ENCODE results near the gene ADCY10.
"Not testable (repeated sequence)": the region's sequence is repeated elsewhere in the genome, so short reads cannot be mapped to it uniquely, and the experiment has no call there.

The ADCY10 gene

DNA sequence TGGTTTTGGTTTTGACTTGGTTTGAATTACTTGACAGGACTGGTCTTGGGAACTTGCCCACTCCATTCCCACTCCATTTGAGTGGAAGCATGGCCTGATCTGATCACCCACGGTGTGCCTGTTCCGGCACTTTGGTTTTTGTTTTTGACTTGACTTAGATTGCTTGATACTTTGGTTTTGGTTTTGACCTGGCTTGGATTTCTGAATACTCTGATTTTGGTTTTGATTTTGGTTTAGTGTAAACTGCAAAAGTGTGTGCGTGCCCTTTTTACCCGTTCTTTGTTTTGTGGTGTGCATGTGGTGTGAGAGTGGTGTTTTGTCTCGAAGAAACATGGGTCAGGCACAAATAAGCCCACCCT is 50.0 kb downstream of the ADCY10 start:
- H3K27ac Mint-ChIP-seq = no peak overlapping the region
- H3K36me3 Mint-ChIP-seq (ENCODE audit: low read depth) = no peaks in the 10 kb centered on the region
- no peaks in the 10 kb centered on the region for H3K27me3 Mint-ChIP-seq
- H3K9me3 Mint-ChIP-seq = no peaks in the 10 kb centered on the region
- no peaks in the 10 kb centered on the region for H3K4me1 Mint-ChIP-seq (ENCODE audit: low read depth)
- no peak overlapping the region for H3K4me3 Mint-ChIP-seq

- H3K9me3 Mint-ChIP-seq; H3K27ac Mint-ChIP-seq; H3K36me3 Mint-ChIP-seq (ENCODE audit: low read depth); H3K4me3 Mint-ChIP-seq; H3K27me3 Mint-ChIP-seq; H3K4me1 Mint-ChIP-seq (ENCODE audit: low read depth): not testable (repeated sequence)
Measured at GRCh38 chr1:167863191-167863920, 50.6 kb downstream of the ADCY10 start.

DNA sequence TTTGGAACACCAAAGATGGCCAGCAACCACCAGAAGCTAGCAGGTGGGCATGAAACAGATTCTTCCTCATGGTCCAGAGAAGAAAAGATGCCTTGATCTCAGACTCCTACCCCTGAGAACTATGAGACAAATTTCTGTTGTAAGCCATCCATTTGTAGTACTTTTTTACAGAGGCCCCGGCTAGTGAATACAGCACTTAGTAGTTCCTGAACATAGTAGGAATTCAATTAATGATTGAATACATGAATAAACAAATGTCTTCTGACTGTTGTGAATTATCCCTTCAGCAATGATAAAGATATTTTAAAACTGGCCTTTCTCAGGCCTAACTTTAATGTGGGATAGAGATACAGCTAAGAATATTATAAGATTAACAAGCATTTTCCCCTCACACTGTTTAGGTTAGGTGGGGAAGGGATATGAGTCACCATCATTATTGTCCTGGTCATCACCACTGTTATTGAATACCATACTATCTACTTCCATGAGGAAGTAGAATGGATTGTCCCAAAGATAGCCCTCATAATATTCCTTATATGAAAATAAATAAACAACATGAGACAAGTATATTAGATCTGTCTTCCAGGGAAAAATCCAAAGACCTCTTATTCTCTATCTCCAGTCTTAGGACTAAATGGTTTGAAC is 51.4 kb downstream of the ADCY10 start:
- Mint-ChIP-seq H3K27ac (no peak overlapping the region), H3K36me3 (ENCODE audit: low read depth) (no peaks in the 10 kb centered on the region), H3K4me3 (no peak overlapping the region), H3K27me3 (no peaks in the 10 kb centered on the region), H3K4me1 (ENCODE audit: low read depth) (no peaks in the 10 kb centered on the region), H3K9me3 (no peaks in the 10 kb centered on the region)

- Mint-ChIP-seq H3K36me3 (ENCODE audit: low read depth) (no peaks in the 10 kb centered on the region), H3K4me3 (no peak overlapping the region), H3K9me3 (no peaks in the 10 kb centered on the region), H3K27ac (no peak overlapping the region), H3K27me3 (no peaks in the 10 kb centered on the region), H3K4me1 (ENCODE audit: low read depth) (no peaks in the 10 kb centered on the region)
Measured at GRCh38 chr1:167861664-167862381, 52.1 kb downstream of the ADCY10 start.

DNA sequence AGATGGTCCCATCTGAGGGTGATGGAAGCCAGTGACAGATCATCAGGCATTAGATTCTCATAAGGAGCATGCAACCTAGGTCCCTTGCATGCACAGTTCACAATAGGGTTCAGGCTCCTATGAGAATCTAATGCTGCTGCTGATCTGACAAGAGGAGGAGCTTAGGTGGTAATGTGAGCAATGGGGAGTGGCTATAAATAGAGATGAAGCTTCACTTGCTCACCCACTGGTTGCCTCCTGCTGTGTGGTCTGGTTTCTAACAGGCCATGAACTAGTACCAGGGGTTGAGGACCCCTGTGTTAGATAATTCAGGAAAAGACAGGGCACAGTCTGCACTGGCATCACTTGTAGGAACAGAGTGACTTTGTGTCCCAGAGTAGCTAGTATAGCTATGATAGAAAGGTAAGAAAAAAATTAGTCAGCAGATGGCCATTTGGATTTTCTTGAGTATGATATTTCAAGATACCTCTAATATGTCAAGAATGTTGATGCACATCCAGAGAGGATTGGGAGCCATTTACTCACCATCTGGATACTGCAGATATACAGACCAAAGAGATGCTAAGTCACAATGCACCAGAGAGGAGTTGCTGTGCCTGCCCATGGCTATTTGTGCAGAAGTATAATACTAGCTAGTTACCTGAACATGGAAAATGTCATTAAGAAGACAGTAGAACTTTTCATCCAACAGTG is 53.6 kb downstream of the ADCY10 start:
- no peaks in the 10 kb centered on the region for H3K4me1 Mint-ChIP-seq (ENCODE audit: low read depth)
- no peaks in the 10 kb centered on the region for H3K36me3 Mint-ChIP-seq (ENCODE audit: low read depth)
- no peaks in the 10 kb centered on the region for H3K9me3 Mint-ChIP-seq
- no peaks in the 10 kb centered on the region for H3K27me3 Mint-ChIP-seq
- H3K27ac Mint-ChIP-seq = no peak overlapping the region
- no peak overlapping the region for H3K4me3 Mint-ChIP-seq

DNA sequence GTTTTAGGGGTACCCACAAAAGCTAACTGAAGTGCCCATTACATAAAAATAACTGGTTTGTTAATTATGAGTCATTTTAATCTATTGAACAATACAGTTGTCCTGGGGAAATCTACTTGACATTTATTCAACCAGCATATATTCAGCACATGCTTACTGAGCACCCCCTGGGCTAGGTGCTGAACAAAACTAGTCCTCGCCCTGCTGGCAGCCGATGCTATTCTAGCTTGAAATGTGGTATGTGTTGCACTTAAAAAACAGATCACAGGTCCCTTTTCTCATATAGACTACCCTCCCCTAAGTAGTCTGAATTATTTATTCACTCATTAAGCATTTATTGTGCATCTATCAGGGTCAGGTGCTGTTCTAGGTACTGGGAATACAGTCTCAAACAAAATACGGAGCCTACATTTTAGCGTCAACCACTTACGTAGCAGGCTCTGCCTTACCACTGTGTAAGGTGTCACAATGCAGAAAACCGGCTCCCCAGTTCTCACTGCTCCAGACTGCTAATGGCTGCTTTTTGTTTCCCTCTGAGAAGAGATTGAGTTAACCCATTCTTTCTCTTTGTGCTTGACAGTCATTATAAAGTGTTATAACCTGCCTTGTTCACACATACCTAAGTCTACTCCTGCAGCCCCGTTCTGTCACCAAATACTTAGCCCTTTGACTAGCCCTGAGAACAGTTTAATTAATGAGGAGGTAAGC is 57.1 kb downstream of the ADCY10 start:
- H3K27me3 Mint-ChIP-seq = no peaks in the 10 kb centered on the region
- H3K27ac Mint-ChIP-seq = no peak overlapping the region
- H3K4me3 Mint-ChIP-seq = no peak overlapping the region
- H3K4me1 Mint-ChIP-seq (ENCODE audit: low read depth) = no peaks in the 10 kb centered on the region
- no peaks in the 10 kb centered on the region for H3K36me3 Mint-ChIP-seq (ENCODE audit: low read depth)
- no peaks in the 10 kb centered on the region for H3K9me3 Mint-ChIP-seq

DNA sequence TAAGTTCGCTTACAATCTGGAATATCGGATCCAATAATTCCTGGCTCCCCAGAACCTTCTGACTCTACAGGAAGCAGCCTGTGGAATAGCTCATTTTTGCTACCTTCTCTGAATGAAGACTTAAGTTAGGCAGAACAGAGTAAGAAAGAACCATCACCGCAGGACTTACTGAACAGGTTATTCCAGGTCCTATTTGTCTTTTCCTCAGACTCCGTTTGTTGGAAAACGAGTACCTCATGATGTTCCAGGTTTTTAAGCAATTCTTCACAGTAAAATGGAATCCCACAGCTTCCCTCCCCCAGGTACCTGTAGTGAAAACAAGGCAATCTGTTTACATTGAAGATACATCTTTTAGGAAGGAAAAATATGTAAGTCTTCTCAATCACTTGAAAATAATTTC is 59.8 kb downstream of the ADCY10 start:
- H3K4me1 Mint-ChIP-seq (ENCODE audit: low read depth) = no peaks in the 10 kb centered on the region

GRCh38 chr1:167849666-167850065 is 64.3 kb downstream of the ADCY10 start:
- no peaks in the 10 kb centered on the region for H3K36me3 Mint-ChIP-seq (ENCODE audit: low read depth)
- H3K4me3 Mint-ChIP-seq = no peak overlapping the region
- H3K27ac Mint-ChIP-seq = no peak overlapping the region
- no peaks in the 10 kb centered on the region for H3K4me1 Mint-ChIP-seq (ENCODE audit: low read depth)
- H3K9me3 Mint-ChIP-seq = no peaks in the 10 kb centered on the region
- no peaks in the 10 kb centered on the region for H3K27me3 Mint-ChIP-seq

More for the DNA sequence above, 59.8 kb downstream of the ADCY10 start:
- Mint-ChIP-seq H3K36me3 (ENCODE audit: low read depth) (no peaks in the 10 kb centered on the region), H3K27me3 (no peaks in the 10 kb centered on the region), H3K9me3 (no peaks in the 10 kb centered on the region), H3K27ac (no peak overlapping the region), H3K4me3 (no peak overlapping the region)

GRCh38 chr1:167842872-167843271 is 71.1 kb downstream of the ADCY10 start:
- H3K4me3 Mint-ChIP-seq = no peak overlapping the region
- no peaks in the 10 kb centered on the region for H3K9me3 Mint-ChIP-seq
- H3K27ac Mint-ChIP-seq = no peak overlapping the region
- H3K4me1 Mint-ChIP-seq (ENCODE audit: low read depth) = no peaks in the 10 kb centered on the region
- H3K27me3 Mint-ChIP-seq = peaks cover 5% of the 10 kb centered on the region
- no peaks in the 10 kb centered on the region for H3K36me3 Mint-ChIP-seq (ENCODE audit: low read depth)

DNA sequence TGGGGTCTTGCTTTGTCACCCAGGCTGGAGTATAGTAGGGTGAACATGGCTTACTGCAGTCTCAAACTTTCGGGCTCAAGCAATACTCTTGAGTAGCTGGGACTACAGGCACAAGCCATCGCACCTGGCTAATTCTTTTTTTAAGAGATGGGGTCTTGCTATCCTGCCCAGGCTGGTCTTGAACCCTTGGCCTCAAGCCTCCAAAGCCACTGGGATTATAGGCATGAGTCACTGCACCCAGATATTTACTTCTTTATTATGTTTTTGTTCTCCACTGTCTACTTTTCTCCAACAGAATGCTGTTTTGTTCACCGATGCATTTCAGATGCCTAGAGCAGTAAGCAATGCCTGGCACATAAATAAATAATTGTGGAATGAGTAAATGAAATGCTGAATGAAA is 72.4 kb downstream of the ADCY10 start:
- Mint-ChIP-seq H3K4me3 (no peak overlapping the region), H3K27me3 (peaks cover 5% of the 10 kb centered on the region), H3K9me3 (no peaks in the 10 kb centered on the region), H3K4me1 (ENCODE audit: low read depth) (no peaks in the 10 kb centered on the region), H3K27ac (no peak overlapping the region), H3K36me3 (ENCODE audit: low read depth) (no peaks in the 10 kb centered on the region)

DNA sequence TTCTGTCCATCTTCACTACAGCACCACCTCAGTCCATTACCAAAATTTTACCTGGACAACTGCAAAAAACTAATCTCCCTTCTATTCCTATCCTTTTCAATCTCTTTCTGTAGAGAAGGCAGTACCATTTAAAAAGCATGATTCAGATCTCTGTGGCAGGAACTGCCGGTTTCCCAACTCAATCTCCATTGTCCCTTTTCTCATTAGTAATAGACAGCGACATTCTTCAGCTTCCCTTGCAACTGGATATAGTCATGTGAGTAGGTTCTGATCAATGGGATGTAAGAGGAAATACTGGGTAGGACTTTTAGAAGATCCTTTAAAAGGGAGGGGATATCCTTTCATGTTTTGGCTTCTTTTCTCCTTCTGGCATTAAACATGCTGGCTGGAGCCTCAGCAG is 74.9 kb downstream of the ADCY10 start:
- Mint-ChIP-seq H3K36me3 (ENCODE audit: low read depth) (no peaks in the 10 kb centered on the region), H3K27ac (no peak overlapping the region), H3K9me3 (no peaks in the 10 kb centered on the region), H3K4me1 (ENCODE audit: low read depth) (no peaks in the 10 kb centered on the region), H3K4me3 (no peak overlapping the region), H3K27me3 (peaks cover 5% of the 10 kb centered on the region)

- H3K27ac Mint-ChIP-seq = no peak overlapping the region
- H3K36me3 Mint-ChIP-seq (ENCODE audit: low read depth) = no peaks in the 10 kb centered on the region
- H3K4me3 Mint-ChIP-seq = no peak overlapping the region
- H3K27me3 Mint-ChIP-seq = peaks cover 5% of the 10 kb centered on the region
- H3K9me3 Mint-ChIP-seq = no peaks in the 10 kb centered on the region
- H3K4me1 Mint-ChIP-seq (ENCODE audit: low read depth) = no peaks in the 10 kb centered on the region
Measured at GRCh38 chr1:167837326-167837725, 76.6 kb downstream of the ADCY10 start.

- Mint-ChIP-seq H3K27ac (no peak overlapping the region), H3K4me1 (ENCODE audit: low read depth) (no peaks in the 10 kb centered on the region)
Measured at GRCh38 chr1:167836197-167836596, 77.7 kb downstream of the ADCY10 start.

GRCh38 chr1:167833904-167834303 is 80.0 kb downstream of the ADCY10 start:
- H3K27me3 Mint-ChIP-seq = peaks cover 4% of the 10 kb centered on the region
- H3K27ac Mint-ChIP-seq = no peak overlapping the region

More at GRCh38 chr1:167836197-167836596, 77.7 kb downstream of the ADCY10 start:
- H3K4me3 Mint-ChIP-seq = no peak overlapping the region
- H3K9me3 Mint-ChIP-seq = no peaks in the 10 kb centered on the region
- H3K36me3 Mint-ChIP-seq (ENCODE audit: low read depth) = no peaks in the 10 kb centered on the region
- H3K27me3 Mint-ChIP-seq = peaks cover 5% of the 10 kb centered on the region

More at GRCh38 chr1:167833904-167834303, 80.0 kb downstream of the ADCY10 start:
- no peak overlapping the region for H3K4me3 Mint-ChIP-seq
- H3K4me1 Mint-ChIP-seq (ENCODE audit: low read depth) = no peaks in the 10 kb centered on the region
- H3K36me3 Mint-ChIP-seq (ENCODE audit: low read depth) = no peaks in the 10 kb centered on the region
- H3K9me3 Mint-ChIP-seq = no peaks in the 10 kb centered on the region

All from stimulated activated naive CD8-positive, alpha-beta T cell treated with anti-CD3 and anti-CD28 coated beads, Interleukin-15, Interleukin-2, amounts not matched to agents 100 ng/mL and 50 ng/mL, for 24 hours (primary cell).